ENCODE measurements around the gene SLAMF8.

The SLAMF8 gene

GRCh38 chr1:159866905-159867663, 40.4 kb downstream of the SLAMF8 start:
- H3K4me3 ChIP-seq (ENCODE audit: low read depth, low read length) = no peak overlapping the region
- no peak for DNase-seq (ENCODE audit: low read depth)
- no peak for TF ChIP-seq MYC (IDR thresholded peaks at IDR 0.05; ENCODE audit: low read depth, low read length)
- no peak for TF ChIP-seq CTCF (IDR thresholded peaks at IDR 0.05; ENCODE audit: low read depth, low read length)
- TF ChIP-seq MAX (IDR thresholded peaks at IDR 0.05; ENCODE audit: low read depth, low read length) = no peak
- no peak for TF ChIP-seq POLR2A (IDR thresholded peaks at IDR 0.05; ENCODE audit: extremely low read depth, insufficient read length)

GRCh38 chr1:159867664-159868026, 41.0 kb downstream of the SLAMF8 start:
- no peak for TF ChIP-seq CTCF (IDR thresholded peaks at IDR 0.05; ENCODE audit: low read depth, low read length)
- no peak for DNase-seq (ENCODE audit: low read depth)
- H3K4me3 ChIP-seq (ENCODE audit: low read depth, low read length) = no peak overlapping the region

GRCh38 chr1:159868766-159869165, 42.1 kb downstream of the SLAMF8 start:
- no peak overlapping the region for H3K4me3 ChIP-seq (ENCODE audit: low read depth, low read length)
- peak; percentile 16 for DNase-seq (ENCODE audit: low read depth)
- TF ChIP-seq MYC (IDR thresholded peaks at IDR 0.05; ENCODE audit: low read depth, low read length) (no peak), POLR2A (IDR thresholded peaks at IDR 0.05; ENCODE audit: extremely low read depth, insufficient read length) (no peak), CTCF (IDR thresholded peaks at IDR 0.05; ENCODE audit: low read depth, low read length) (no peak), MAX (IDR thresholded peaks at IDR 0.05; ENCODE audit: low read depth, low read length) (no peak)

- peak; percentile 65 for DNase-seq (ENCODE audit: low read depth)
- H3K4me3 ChIP-seq (ENCODE audit: low read depth, low read length) = no peak overlapping the region
- TF ChIP-seq POLR2A (IDR thresholded peaks at IDR 0.05; ENCODE audit: extremely low read depth, insufficient read length) = no peak
- TF ChIP-seq MYC (IDR thresholded peaks at IDR 0.05; ENCODE audit: low read depth, low read length) = no peak
- no peak for TF ChIP-seq MAX (IDR thresholded peaks at IDR 0.05; ENCODE audit: low read depth, low read length)
- no peak for TF ChIP-seq CTCF (IDR thresholded peaks at IDR 0.05; ENCODE audit: low read depth, low read length)
Measured at GRCh38 chr1:159869173-159869572, 42.5 kb downstream of the SLAMF8 start.

- H3K4me3 ChIP-seq (ENCODE audit: low read depth, low read length) = no peak overlapping the region
- TF ChIP-seq CTCF (IDR thresholded peaks at IDR 0.05; ENCODE audit: low read depth, low read length) (no peak), POLR2A (IDR thresholded peaks at IDR 0.05; ENCODE audit: extremely low read depth, insufficient read length) (no peak), MYC (IDR thresholded peaks at IDR 0.05; ENCODE audit: low read depth, low read length) (no peak), MAX (IDR thresholded peaks at IDR 0.05; ENCODE audit: low read depth, low read length) (no peak)
- no peak for DNase-seq (ENCODE audit: low read depth)
Measured at GRCh38 chr1:159869607-159870006, 42.9 kb downstream of the SLAMF8 start.

GRCh38 chr1:159870704-159871103, 44.0 kb downstream of the SLAMF8 start:
- TF ChIP-seq MYC (IDR thresholded peaks at IDR 0.05; ENCODE audit: low read depth, low read length) (no peak), CTCF (IDR thresholded peaks at IDR 0.05; ENCODE audit: low read depth, low read length) (no peak), MAX (IDR thresholded peaks at IDR 0.05; ENCODE audit: low read depth, low read length) (no peak), POLR2A (IDR thresholded peaks at IDR 0.05; ENCODE audit: extremely low read depth, insufficient read length) (no peak)
- no peak overlapping the region for H3K4me3 ChIP-seq (ENCODE audit: low read depth, low read length)
- no peak for DNase-seq (ENCODE audit: low read depth)

All from NB4 (cell line).